ENCODE results near the gene S100A6. TPM values are rescaled to one million over a fixed set of nuclear protein-coding genes. Genes with fewer than 3 reads are reported as not detected.

Gene S100A6
- total RNA-seq, 1 experiment from 2014 or later: 2,572 TPM

GRCh38 chr1:153549741-153550397, 14.1 kb upstream of the S100A6 start:
- Histone ChIP-seq H3K4me3 (ENCODE audit: low read length) (no peak overlapping the region), H3K36me3 (ENCODE audit: low read depth, low read length) (no peaks in the 10 kb centered on the region), H3K9me2 (replicated peaks; ENCODE audit: low read length) (no peaks in the 10 kb centered on the region), H3K9me3 (ENCODE audit: low read length) (no peaks in the 10 kb centered on the region), H3K4me2 (ENCODE audit: low read length) (peak overlapping the region; percentile 33; the same call in 1 of the 2 replicates), H3K27ac (ENCODE audit: low read length) (peak overlapping the region; percentile 80), H3F3A (ENCODE audit: low read length, unreplicated experiment) (no peaks in the 10 kb centered on the region), H3K4me1 (ENCODE audit: insufficient read depth, low read length) (peaks cover 34% of the 10 kb centered on the region), H3K9ac (ENCODE audit: low read length) (peak overlapping the region; percentile 72), H3K79me2 (ENCODE audit: low read length) (no peaks in the 10 kb centered on the region), H2AFZ (ENCODE audit: low read length) (peak overlapping the region; percentile 36; the same call in 1 of the 2 replicates), H4K20me1 (ENCODE audit: low read length) (no peaks in the 10 kb centered on the region), H3K27me3 (ENCODE audit: low read length) (no peaks in the 10 kb centered on the region)
- intact Hi-C loops (cut with micrococcal nuclease): loop anchor here (5.0 kb wide), 1 partner anchor 38 kb away; no protein-coding TSS in a partner anchor
- ATAC-seq (no peak), DNase-seq (no peak)
- BruUV-seq (replicated peaks): no TSS peak
- ChIA-PET CTCF (interaction anchor here (0.6 kb wide), 1 partner anchor 1440 kb away, joined by 4 read pairs; no protein-coding TSS in a partner anchor), POLR2A (ENCODE audit: unreplicated experiment) (interaction anchor here (0.6 kb wide), 1 partner anchor 63 kb away, joined by 3 read pairs; the partner anchor contains the start of gene S100A16)
- TF ChIP-seq EZH2phosphoT487 (IDR thresholded peaks at IDR 0.05; ENCODE audit: borderline replicate concordance, low read length) (no peak), CTCF (conservative IDR thresholded peaks at IDR 0.05; ENCODE audit: low read depth, low read length) (no peak), EZH2 (IDR thresholded peaks at IDR 0.05; ENCODE audit: low read length, unreplicated experiment) (no peak)

GRCh38 chr1:153548722-153549688, 13.2 kb upstream of the S100A6 start, which contains the start of gene S100A3:
Gene S100A3, minus strand, starts transcription at chr1:153549258. Its CDS starts 773 bp downstream, at chr1:153548485.
- DNase-seq: peak; percentile 83
- no peaks in the 10 kb centered on the region for H3K36me3 ChIP-seq (ENCODE audit: low read depth, low read length)
- H3K9me2 ChIP-seq (replicated peaks; ENCODE audit: low read length): no peaks in the 10 kb centered on the region
- POLR2A ChIA-PET (ENCODE audit: unreplicated experiment): no interaction called here
- peak within 1 kb of the TSS; percentile 36; the same call in 1 of the 2 replicates for H2AFZ ChIP-seq (ENCODE audit: low read length)
- H3K9me3 ChIP-seq (ENCODE audit: low read length): no peaks in the 10 kb centered on the region
- peaks cover 42% of the 10 kb centered on the region for H3K4me1 ChIP-seq (ENCODE audit: insufficient read depth, low read length)
- ATAC-seq: peak; percentile 57
- H3K4me3 ChIP-seq (ENCODE audit: low read length): no peak within 1 kb of the TSS
- H3F3A ChIP-seq (ENCODE audit: low read length, unreplicated experiment): no peaks in the 10 kb centered on the region
- CTCF ChIA-PET: no interaction called here
- H3K9ac ChIP-seq (ENCODE audit: low read length): peak within 1 kb of the TSS; percentile 72
- intact Hi-C loops (cut with micrococcal nuclease): loop anchor here (5.0 kb wide), 1 partner anchor 37 kb away; no protein-coding TSS in a partner anchor
- H3K79me2 ChIP-seq (ENCODE audit: low read length): peaks cover 8% of the 10 kb centered on the region
- H3K27me3 ChIP-seq (ENCODE audit: low read length): no peaks in the 10 kb centered on the region
- TF ChIP-seq CTCF (conservative IDR thresholded peaks at IDR 0.05; ENCODE audit: low read depth, low read length) (peak; percentile 68), EZH2 (IDR thresholded peaks at IDR 0.05; ENCODE audit: low read length, unreplicated experiment) (no peak)
- H3K27ac ChIP-seq (ENCODE audit: low read length): peak within 1 kb of the TSS; percentile 80
- no peaks in the 10 kb centered on the region for H4K20me1 ChIP-seq (ENCODE audit: low read length)
- no TSS peak for BruUV-seq (replicated peaks)
- peak within 1 kb of the TSS; percentile 33 for H3K4me2 ChIP-seq (ENCODE audit: low read length)
